Activated naive CD8-positive, alpha-beta T cell treated with anti-CD3 and anti-CD28 coated beads for 36 hours (primary cell): ENCODE results near the gene SSU72. TPM values are rescaled to one million over a fixed set of nuclear protein-coding genes. Genes with fewer than 3 reads are reported as not detected.
A peak's percentile ranks its signal among the peaks of the same experiment; 100 is the strongest.

Source experiments
- DNase-seq: peaks from one replicate; pipeline ENCODE4 v3.0.0; 2021
- H3K27ac Mint-ChIP-seq: one replicate; pipeline ENCODE4 v1.8.0; 2022; ENCODE audit warnings: mild to moderate bottlenecking, moderate library complexity, mixed read lengths
- H3K27me3 Mint-ChIP-seq: one replicate; pipeline ENCODE4 v1.8.0; 2022; ENCODE audit warnings: mild to moderate bottlenecking, mixed read lengths
- H3K36me3 Mint-ChIP-seq: one replicate; pipeline ENCODE4 v1.8.0; 2021; ENCODE audit warnings: mild to moderate bottlenecking, mixed read lengths
- H3K4me1 Mint-ChIP-seq: one replicate; pipeline ENCODE4 v1.8.0; 2021; ENCODE audit warnings: mixed read lengths
- H3K4me3 Mint-ChIP-seq: one replicate; pipeline ENCODE4 v1.8.0; 2022; ENCODE audit warnings: mild to moderate bottlenecking, moderate library complexity, mixed read lengths
- H3K9me3 Mint-ChIP-seq: one replicate; pipeline ENCODE4 v1.8.0; 2022; ENCODE audit warnings: mixed read lengths
- total RNA-seq, 2 experiments: library from RNA; stranded (reverse); gene quantifications; one replicate each; pipeline ENCODE4 v1.2.3, GENCODE V29; 2021

The SSU72 gene
- total RNA-seq, 2 experiments from 2014 or later: 124 to 131 TPM

DNA sequence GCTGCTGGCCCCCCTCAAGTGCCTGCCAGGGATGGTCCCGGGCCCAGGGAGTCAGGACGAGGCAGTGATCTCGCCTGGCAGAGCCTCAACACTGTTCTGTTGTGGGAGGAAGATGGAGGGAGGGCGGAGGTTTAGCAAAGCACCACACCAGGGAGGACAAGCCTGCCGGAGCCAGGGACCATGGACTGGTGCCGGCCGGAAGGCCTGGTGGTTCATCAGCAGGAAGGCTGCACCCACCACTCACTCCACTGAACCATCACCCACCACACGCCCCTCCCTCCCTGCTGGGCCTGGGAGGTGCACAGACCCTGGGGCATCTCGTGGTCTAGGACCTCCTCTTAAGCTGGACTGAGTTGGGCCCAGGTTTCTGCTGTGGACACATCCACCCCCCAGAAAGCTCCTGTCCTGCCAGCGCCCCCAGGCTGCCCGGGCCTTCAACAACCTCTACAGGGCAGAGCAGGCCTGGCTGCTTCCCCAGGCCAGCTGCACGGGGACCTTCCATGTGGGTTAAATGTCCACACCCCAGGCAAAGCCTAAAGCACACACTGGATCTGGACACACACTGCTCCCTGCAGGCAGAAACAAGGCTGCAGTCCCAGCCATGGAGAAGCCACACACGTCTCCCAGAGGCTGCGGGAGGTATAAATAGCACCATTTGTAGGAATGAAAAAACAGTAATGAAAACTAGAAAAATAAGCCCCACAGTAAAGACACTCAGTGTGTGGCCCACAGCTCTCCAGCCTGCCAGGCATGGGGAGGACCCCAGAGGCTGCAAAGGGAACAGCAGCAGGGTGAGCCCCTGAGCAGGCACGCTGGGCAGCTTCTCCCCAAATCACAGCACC lies 23.9 kb downstream of the SSU72 start:
- Mint-ChIP-seq H3K27ac (no peak overlapping the region), H3K27me3 (no peaks in the 10 kb centered on the region), H3K9me3 (no peaks in the 10 kb centered on the region), H3K4me3 (no peak overlapping the region), H3K4me1 (no peaks in the 10 kb centered on the region), H3K36me3 (peaks cover 2% of the 10 kb centered on the region)
- no peak for DNase-seq

DNA sequence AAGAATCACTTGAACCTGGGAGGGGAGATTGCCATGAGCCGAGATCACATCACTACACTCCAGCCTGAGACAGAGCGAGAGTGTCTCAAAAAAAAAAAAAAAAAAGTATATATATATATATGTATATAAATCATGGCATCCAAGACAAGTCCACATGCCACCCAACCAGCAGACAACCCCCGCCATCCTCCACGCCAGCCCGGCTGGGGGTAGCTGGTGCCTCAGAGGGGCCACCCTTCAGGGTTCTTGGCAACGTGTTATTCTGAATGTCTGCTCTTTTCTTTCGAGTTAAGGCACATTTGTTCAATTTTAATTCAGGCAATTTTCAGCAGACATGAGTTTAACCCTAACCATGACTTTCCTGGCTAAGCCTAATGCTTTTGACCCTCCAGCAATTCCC lies 24.6 kb downstream of the SSU72 start:
- no peak overlapping the region for H3K27ac Mint-ChIP-seq
- no peaks in the 10 kb centered on the region for H3K9me3 Mint-ChIP-seq
- H3K4me3 Mint-ChIP-seq: no peak overlapping the region
- H3K4me1 Mint-ChIP-seq: no peaks in the 10 kb centered on the region
- H3K27me3 Mint-ChIP-seq: no peaks in the 10 kb centered on the region
- H3K36me3 Mint-ChIP-seq: no peaks in the 10 kb centered on the region
- DNase-seq: no peak

GRCh38 chr1:1548591-1548990 lies 26.1 kb downstream of the SSU72 start:
- Mint-ChIP-seq H3K27ac (no peak overlapping the region), H3K27me3 (no peaks in the 10 kb centered on the region), H3K9me3 (no peaks in the 10 kb centered on the region), H3K4me1 (no peaks in the 10 kb centered on the region), H3K4me3 (no peak overlapping the region), H3K36me3 (no peaks in the 10 kb centered on the region)
- DNase-seq: no peak

DNA sequence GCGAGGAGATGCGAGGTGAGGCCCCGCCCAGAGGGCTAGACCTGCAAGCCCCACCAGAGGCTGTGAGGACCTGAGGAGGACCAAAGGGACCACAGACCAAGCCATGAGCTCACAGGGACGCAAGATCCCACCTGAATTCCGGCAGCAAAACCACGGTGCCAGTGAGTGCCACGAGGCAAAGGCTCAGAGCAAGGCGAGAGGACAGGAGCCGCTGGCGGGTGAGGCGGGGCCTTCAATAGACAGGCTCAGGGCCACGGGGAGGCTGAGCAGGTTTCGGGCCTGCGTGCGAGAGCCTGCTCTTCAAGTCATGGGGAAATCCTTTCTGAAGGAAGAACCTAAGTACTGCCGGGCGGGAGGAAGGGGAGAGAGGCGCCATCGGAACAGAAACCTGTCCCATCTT lies 27.2 kb downstream of the SSU72 start:
- peak overlapping the region; percentile 54 for H3K27ac Mint-ChIP-seq
- no peaks in the 10 kb centered on the region for H3K27me3 Mint-ChIP-seq
- H3K4me3 Mint-ChIP-seq: no peak overlapping the region
- H3K36me3 Mint-ChIP-seq: peaks cover 2% of the 10 kb centered on the region
- H3K4me1 Mint-ChIP-seq: no peaks in the 10 kb centered on the region
- DNase-seq: no peak
- H3K9me3 Mint-ChIP-seq: no peaks in the 10 kb centered on the region

- Mint-ChIP-seq H3K4me1 (no peaks in the 10 kb centered on the region), H3K4me3 (no peak overlapping the region), H3K27me3 (no peaks in the 10 kb centered on the region), H3K27ac (no peak overlapping the region), H3K36me3 (peaks cover 2% of the 10 kb centered on the region), H3K9me3 (no peaks in the 10 kb centered on the region)
- no peak for DNase-seq
These were observed 27.7 kb downstream of the SSU72 start for GRCh38 chr1:1547011-1547410.

GRCh38 chr1:1545946-1546737 lies 28.5 kb downstream of the SSU72 start:
- Mint-ChIP-seq H3K27ac (no peak overlapping the region), H3K4me1 (no peaks in the 10 kb centered on the region), H3K27me3 (no peaks in the 10 kb centered on the region), H3K36me3 (peaks cover 6% of the 10 kb centered on the region), H3K4me3 (no peak overlapping the region), H3K9me3 (no peaks in the 10 kb centered on the region)
- no peak for DNase-seq

DNA sequence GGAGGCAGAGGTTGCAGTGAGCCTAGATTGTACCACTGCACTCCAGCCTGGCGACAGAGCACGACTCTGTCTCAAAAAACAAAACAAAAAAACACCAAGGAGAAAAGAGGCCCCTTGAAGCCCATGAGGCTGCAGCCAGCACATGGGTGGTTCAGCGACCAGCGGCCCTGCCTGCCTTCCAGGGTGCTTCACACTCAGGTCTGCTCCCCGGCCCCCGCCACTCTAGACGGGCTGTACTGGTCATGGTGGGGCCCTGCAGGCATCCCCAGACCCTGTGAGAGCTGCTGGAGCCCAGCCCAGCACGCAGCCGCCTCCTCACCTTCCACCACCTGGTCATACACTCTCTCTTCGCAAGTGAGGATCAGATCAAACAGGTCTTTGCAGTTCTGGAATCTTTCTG lies 30.1 kb downstream of the SSU72 start:
- Mint-ChIP-seq H3K4me1 (no peaks in the 10 kb centered on the region), H3K36me3 (peaks cover 6% of the 10 kb centered on the region), H3K4me3 (no peak overlapping the region), H3K27me3 (no peaks in the 10 kb centered on the region), H3K9me3 (no peaks in the 10 kb centered on the region), H3K27ac (no peak overlapping the region)
- DNase-seq: no peak

DNA sequence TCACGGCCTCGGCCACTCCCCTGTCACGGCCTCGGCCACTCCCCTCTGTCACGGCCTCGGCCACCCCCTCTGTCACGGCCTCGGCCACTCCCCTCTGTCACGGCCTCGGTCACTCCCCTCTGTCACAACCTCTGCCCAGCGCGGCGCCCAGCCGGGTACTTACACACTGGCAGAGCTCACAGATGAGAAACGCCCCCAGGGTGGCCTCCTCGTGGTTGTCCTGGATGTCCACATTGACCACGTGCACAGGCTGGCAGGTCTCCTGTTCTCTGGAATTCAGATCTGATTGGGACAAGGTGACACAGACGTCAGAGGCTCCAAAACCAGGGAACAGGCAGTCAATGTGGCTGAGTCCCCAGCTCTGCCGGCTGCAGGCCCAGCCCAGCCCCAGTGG lies 31.0 kb downstream of the SSU72 start:
- DNase-seq: no peak
- no peak overlapping the region for H3K4me3 Mint-ChIP-seq
- H3K27me3 Mint-ChIP-seq: no peaks in the 10 kb centered on the region
- H3K4me1 Mint-ChIP-seq: peaks cover 1% of the 10 kb centered on the region
- H3K27ac Mint-ChIP-seq: no peak overlapping the region
- H3K9me3 Mint-ChIP-seq: no peaks in the 10 kb centered on the region
- H3K36me3 Mint-ChIP-seq: peaks cover 6% of the 10 kb centered on the region

DNA sequence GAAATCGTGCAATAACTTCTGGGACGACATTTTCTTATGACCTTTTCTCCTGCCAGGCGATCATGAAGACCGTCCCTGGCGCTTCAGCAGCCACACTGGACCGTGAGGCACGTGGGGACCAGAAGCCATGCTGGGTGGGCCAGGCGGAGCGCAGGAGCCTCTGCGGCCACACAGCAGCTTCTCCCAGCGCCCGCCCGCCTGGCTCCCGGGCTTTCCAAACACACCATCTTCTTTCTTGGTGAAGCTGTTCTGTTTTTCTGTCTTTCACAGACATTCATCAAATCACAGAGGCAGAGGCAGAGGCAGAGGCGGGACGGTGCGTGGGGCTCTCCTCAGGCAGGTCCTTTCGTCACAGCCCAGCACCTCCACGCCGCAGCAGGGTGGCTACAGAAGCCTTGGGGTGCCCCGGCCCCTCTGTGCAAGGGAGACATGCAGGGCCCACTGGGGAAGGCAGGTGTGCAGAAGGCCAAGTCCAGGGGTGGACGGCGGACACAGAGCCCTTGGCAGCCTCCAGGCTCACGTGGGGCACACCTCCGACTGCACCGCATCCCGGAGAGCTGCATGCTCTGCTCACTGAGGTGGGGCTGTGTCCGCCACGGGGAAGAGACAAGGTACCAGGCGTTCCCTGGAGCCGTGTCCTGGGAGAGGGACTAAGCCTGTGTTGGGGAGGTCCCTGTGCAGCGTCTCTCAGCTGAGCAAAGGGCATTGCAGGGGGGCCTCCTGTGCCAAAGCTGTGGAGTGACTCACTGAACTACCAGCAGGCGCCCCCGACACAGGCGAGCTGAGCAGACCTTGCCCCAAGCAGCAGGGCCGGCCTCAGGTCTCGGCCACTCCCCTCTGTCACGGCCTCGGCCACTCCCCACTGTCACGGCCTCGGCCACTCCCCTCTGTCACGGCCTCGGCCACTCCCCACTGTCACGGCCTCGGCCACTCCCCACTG lies 31.6 kb downstream of the SSU72 start:
- H3K4me1 Mint-ChIP-seq: peaks cover 1% of the 10 kb centered on the region
- H3K27me3 Mint-ChIP-seq: no peaks in the 10 kb centered on the region
- H3K4me3 Mint-ChIP-seq: no peak overlapping the region
- H3K36me3 Mint-ChIP-seq: peaks cover 6% of the 10 kb centered on the region
- no peaks in the 10 kb centered on the region for H3K9me3 Mint-ChIP-seq
- H3K27ac Mint-ChIP-seq: no peak overlapping the region
- DNase-seq: no peak

DNA sequence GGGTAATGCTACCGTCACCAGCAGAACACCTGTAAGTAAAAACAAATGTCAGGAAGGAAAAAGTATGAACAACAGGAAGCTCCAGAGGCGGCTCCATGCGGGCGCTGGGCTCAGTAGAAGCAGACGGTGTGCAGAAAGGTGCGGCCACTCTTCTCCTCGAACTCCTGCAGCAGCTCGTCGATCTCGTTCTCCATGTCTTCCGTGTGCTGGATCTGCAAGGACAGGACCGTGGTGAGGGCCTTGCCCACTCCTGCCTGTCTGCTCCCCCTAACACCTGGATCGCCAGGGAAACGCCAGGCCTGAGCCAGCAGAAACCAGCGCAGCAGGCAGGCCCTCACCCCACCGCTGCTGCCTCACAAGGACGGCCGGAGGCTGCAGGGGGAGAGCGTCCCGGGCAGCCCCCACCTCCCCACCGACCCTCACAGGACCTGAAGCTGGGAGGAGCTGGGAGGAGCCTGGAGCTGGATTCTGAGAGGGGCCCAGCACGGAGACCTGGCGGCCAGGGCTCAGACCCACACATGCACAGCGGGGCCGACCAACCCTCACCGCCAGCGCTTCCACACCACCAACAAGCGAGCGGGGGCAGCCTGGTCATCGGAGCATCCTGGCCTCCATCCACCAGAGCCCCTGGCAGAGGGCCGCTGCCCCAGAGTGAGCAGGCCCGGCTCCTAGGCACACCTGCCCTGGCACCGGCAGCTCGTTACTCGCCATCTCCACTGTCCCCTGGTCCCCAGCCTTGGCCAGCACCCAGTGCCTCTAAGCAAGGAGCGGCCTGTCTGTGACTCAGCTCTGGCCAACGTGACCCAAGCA lies 32.5 kb downstream of the SSU72 start:
- Mint-ChIP-seq H3K27me3 (no peaks in the 10 kb centered on the region), H3K4me1 (peaks cover 1% of the 10 kb centered on the region), H3K27ac (no peak overlapping the region), H3K9me3 (no peaks in the 10 kb centered on the region), H3K36me3 (peaks cover 6% of the 10 kb centered on the region), H3K4me3 (no peak overlapping the region)
- no peak for DNase-seq

- Mint-ChIP-seq H3K4me1 (peaks cover 1% of the 10 kb centered on the region), H3K4me3 (no peak overlapping the region), H3K36me3 (peaks cover 6% of the 10 kb centered on the region)
These were observed 33.6 kb downstream of the SSU72 start for GRCh38 chr1:1540818-1541628.

DNA sequence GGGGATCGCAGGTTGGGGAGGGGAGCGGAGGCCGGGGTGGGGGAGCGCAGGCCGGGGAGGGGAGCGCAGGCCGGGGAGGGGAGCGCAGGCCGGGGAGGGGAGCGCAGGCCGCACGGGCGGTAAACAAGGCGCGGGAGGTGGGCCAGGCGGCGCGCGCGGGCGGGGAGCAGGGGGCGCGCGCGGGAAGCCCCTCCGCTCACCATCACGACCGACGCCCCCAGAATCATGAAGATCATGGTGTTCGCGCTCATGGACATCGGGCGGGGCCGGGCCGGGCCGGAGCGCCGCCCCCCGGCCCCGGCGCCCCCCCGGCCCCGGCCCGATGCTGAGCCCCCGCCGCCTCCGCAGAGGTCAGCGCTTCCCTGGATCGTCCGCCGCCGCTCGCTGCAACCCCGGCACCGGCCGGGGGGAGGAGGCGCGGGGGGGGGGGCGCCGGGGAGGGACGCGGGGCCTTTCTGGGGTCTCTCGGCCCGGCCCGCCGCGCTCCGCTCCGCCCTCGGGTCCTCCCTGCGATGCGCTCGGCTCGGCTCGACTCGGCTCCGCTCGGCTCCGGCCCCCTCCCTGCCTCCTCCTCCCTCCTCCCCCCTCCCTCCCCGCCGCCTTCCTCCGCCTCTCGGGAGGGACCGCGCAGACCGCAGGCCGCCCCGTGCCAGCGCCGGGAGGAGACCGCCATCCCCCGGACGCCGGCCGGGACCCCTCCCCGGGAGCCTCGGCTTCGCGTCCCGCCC lies 34.4 kb downstream of the SSU72 start, which contains the start of gene TMEM240:
Gene TMEM240, minus strand, starts transcription at position 535 of the 728 bp plus-strand sequence. Its CDS starts 278 bp downstream, at position 257.
- H3K4me3 Mint-ChIP-seq: peak within 1 kb of the TSS; percentile 71
- peak; percentile 63 for DNase-seq
- H3K9me3 Mint-ChIP-seq: no peaks in the 10 kb centered on the region
- no peak within 1 kb of the TSS for H3K27ac Mint-ChIP-seq
- H3K36me3 Mint-ChIP-seq: peaks cover 6% of the 10 kb centered on the region
- H3K4me1 Mint-ChIP-seq: peaks cover 1% of the 10 kb centered on the region
- no peaks in the 10 kb centered on the region for H3K27me3 Mint-ChIP-seq

More at GRCh38 chr1:1540818-1541628, 33.6 kb downstream of the SSU72 start:
- Mint-ChIP-seq H3K9me3 (no peaks in the 10 kb centered on the region), H3K27ac (no peak overlapping the region), H3K27me3 (no peaks in the 10 kb centered on the region)
- DNase-seq: no peak
